K562 (cell line): ENCODE results near the gene GCSH. TPM values are rescaled to one million over a fixed set of nuclear protein-coding genes. Genes with fewer than 3 reads are reported as not detected.

ENCODE experiments used
- ASH1L ChIP-seq: fragments of 450-650 bp; IDR thresholded peaks from 2 replicates; pipeline ENCODE4 v1.6.1; 2018; ENCODE audit warnings: borderline replicate concordance, mild to moderate bottlenecking, low read depth; ENCODE audit not compliant: partially characterized antibody
- BCL6 ChIP-seq: fragments of 250-450 bp; sonication (Bioruptor Pico); IDR thresholded peaks from 2 replicates; pipeline ENCODE4 v1.4.0; 2020
- MYNN ChIP-seq, 2 experiments: sonication (generic); formaldehyde crosslinking in 1 of 2; IDR thresholded peaks; 2 replicates each; pipeline versions ENCODE4 v1.5.0 to v1.6.1; 2016 to 2020; ENCODE audit warnings: antibody characterized with exemption in 1 of 2, missing genetic modification reagents in 1 of 2
- PRDM10 ChIP-seq: fragments of 450-650 bp; IDR thresholded peaks from 2 replicates; pipeline ENCODE4 v1.6.1; 2018; ENCODE audit not compliant: partially characterized antibody
- polyA plus RNA-seq, 8 experiments: library from polyadenylated mRNA; depleted of rRNA in 4 of 8; stranded (reverse) in 5 of 8; unstranded in 3 of 8; fragments of >200 nt; fragmentation: Nextera tagmentation in 2 of 8; fragmentation: Illumina TruSeq in 1 of 8; extraction: Ambion mirVana in 2 of 8; extraction: Trizol in 1 of 8; gene quantifications; 2 replicates each; pipeline versions ENCODE4 v1.2.1 to v1.2.3, GENCODE V29; 2011 to 2014; ENCODE audit warnings: inconsistent platforms in 1 of 8, missing spikeins in 1 of 8
- total RNA-seq, 7 experiments: library from RNA; depleted of rRNA in 6 of 7; stranded (reverse); fragments of >200 nt in 6 of 7; fragmentation: Illumina TruSeq in 2 of 7; extraction: Trizol in 2 of 7; gene quantifications; 2 replicates each; pipeline versions ENCODE4 v1.2.1 to v1.2.3, GENCODE V29; 2011 to 2021; ENCODE audit warnings: low replicate concordance in 1 of 7
- TF ChIP-seq, protein P1 (sequence below): fragments of 250-450 bp; sonication (Bioruptor Pico); IDR thresholded peaks from 2 replicates; pipeline ENCODE4 v1.5.1; 2021; ENCODE audit warnings: mild to moderate bottlenecking

Gene GCSH
- total and polyA plus RNA-seq, 9 of the 15 experiments (the other 6 are each of a cell fraction or from before 2014, with no cell fraction given): 35.0 to 121 (median 89.0) TPM

GRCh38 chr16:81076566-81077075 lies 19.6 kb downstream of the GCSH start (continued):
- TF ChIP-seq ASH1L: no peak
- TF ChIP-seq MYNN (IDR thresholded peaks at IDR 0.05): no peak
- no peak for TF ChIP-seq MYNN (CRISPR knock-in tag; IDR thresholded peaks at IDR 0.05)
- no peak for TF ChIP-seq PRDM10
- TF ChIP-seq, protein P1, sequence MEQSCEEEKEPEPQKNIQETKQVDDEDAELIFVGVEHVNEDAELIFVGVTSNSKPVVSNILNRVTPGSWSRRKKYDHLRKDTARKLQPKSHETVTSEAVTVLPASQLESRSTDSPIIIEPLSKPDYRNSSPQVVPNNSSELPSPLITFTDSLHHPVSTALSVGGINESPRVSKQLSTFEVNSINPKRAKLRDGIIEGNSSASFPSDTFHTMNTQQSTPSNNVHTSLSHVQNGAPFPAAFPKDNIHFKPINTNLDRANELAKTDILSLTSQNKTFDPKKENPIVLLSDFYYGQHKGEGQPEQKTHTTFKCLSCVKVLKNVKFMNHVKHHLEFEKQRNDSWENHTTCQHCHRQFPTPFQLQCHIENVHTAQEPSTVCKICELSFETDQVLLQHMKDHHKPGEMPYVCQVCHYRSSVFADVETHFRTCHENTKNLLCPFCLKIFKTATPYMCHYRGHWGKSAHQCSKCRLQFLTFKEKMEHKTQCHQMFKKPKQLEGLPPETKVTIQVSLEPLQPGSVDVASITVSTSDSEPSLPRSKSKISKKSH (CRISPR knock-in tag): no peak
- no peak for TF ChIP-seq BCL6 (CRISPR knock-in tag)
- TF ChIP-seq, all 486 proteins: peak for 66
